Vagina (tissue), 2 donors: ENCODE results near the gene PTGS1. TPM values are rescaled to one million over a fixed set of nuclear protein-coding genes. Genes with fewer than 3 reads are reported as not detected.

Experiments used
- DNase-seq, 2 donors: peaks; one replicate each; pipeline ENCODE4 v3.0.0-alpha.2; 2017; ENCODE audit errors: extremely low spot score in 2 of 2
- H3K27ac ChIP-seq: fragments of 200-600 bp; sonication (generic); one replicate; pipeline ENCODE4 v1.5.1; 2019
- H3K27me3 ChIP-seq: fragments of 200-600 bp; sonication (generic); one replicate; pipeline ENCODE4 v1.5.1; 2019
- H3K36me3 ChIP-seq, 2 donors: fragments of 200-600 bp; sonication (generic); one replicate each; pipeline ENCODE4 v1.5.1; 2017 to 2019
- H3K4me1 ChIP-seq: fragments of 200-600 bp; sonication (generic); one replicate; pipeline ENCODE4 v1.5.1; 2019
- H3K4me3 ChIP-seq, 2 donors: fragments of 200-600 bp; sonication (generic); 1 replicate in 1 of 2; 2 replicates in 1 of 2; pipeline ENCODE4 v1.5.1; 2016 to 2019
- H3K9me3 ChIP-seq: fragments of 200-600 bp; sonication (generic); one replicate; pipeline ENCODE4 v1.5.1; 2019
- CTCF ChIP-seq, 3 experiments: fragments of 450-650 bp in 2 of 3; fragments of 200-600 bp in 1 of 3; sonication (generic) in 1 of 3; IDR thresholded peaks; one replicate each; pipeline ENCODE4 v1.5.1; 2017 to 2019; ENCODE audit warnings: antibody characterized with exemption in 3 of 3, mild to moderate bottlenecking in 2 of 3, moderate library complexity in 2 of 3
- POLR2A ChIP-seq, 2 donors: fragments of 450-650 bp; IDR thresholded peaks; one replicate each; pipeline ENCODE4 v1.6.1; 2017; ENCODE audit warnings: antibody characterized with exemption in 2 of 2, mild to moderate bottlenecking in 2 of 2, moderate library complexity in 2 of 2
- POLR2AphosphoS5 ChIP-seq, 2 donors: sonication (generic); formaldehyde crosslinking; IDR thresholded peaks; one replicate each; pipeline ENCODE4 v1.9.0; 2017; ENCODE audit warnings: antibody characterized with exemption in 2 of 2, mild to moderate bottlenecking in 2 of 2, low read depth in 1 of 2; ENCODE audit not compliant: insufficient read depth in 1 of 2
- intact Hi-C: fragments of 100-400 bp; cut with DNase I; formaldehyde crosslinking; loops from one replicate; pipeline ENCODE4 v1.15.1; 2023
- total RNA-seq: library from RNA; depleted of rRNA; stranded (reverse); fragments of >200 nt; gene quantifications from one replicate; pipeline ENCODE4 v1.2.3, GENCODE V29; 2016

PTGS1 gene
- total RNA-seq, 1 donor from 2014 or later = 12.0 TPM

- Histone ChIP-seq H3K27ac (no peak overlapping the region), H3K27me3 (no peaks in the 10 kb centered on the region), H3K9me3 (no peaks in the 10 kb centered on the region), H3K4me3 (no peak overlapping the region), H3K36me3 (no peaks in the 10 kb centered on the region), H3K4me1 (no peaks in the 10 kb centered on the region)
- TF ChIP-seq POLR2A (IDR thresholded peaks at IDR 0.05) (no peak), POLR2AphosphoS5 (IDR thresholded peaks at IDR 0.05; ENCODE audit: insufficient read depth in 1 of 2, low read depth in 1 of 2) (no peak), CTCF (IDR thresholded peaks at IDR 0.05) (no peak)
- no peak for DNase-seq
- intact Hi-C loops = no loop called here
Observed at GRCh38 chr9:122336189-122336588, 34.6 kb upstream of the PTGS1 start.

GRCh38 chr9:122336866-122337555, 33.8 kb upstream of the PTGS1 start:
- Histone ChIP-seq H3K36me3 (no peaks in the 10 kb centered on the region), H3K9me3 (no peaks in the 10 kb centered on the region), H3K27me3 (no peaks in the 10 kb centered on the region), H3K27ac (no peak overlapping the region), H3K4me3 (no peak overlapping the region), H3K4me1 (no peaks in the 10 kb centered on the region)
- DNase-seq = no peak
- intact Hi-C loops = no loop called here
- TF ChIP-seq CTCF (IDR thresholded peaks at IDR 0.05) (no peak), POLR2AphosphoS5 (IDR thresholded peaks at IDR 0.05; ENCODE audit: insufficient read depth in 1 of 2, low read depth in 1 of 2) (no peak), POLR2A (IDR thresholded peaks at IDR 0.05) (no peak)

- Histone ChIP-seq H3K9me3 (no peaks in the 10 kb centered on the region), H3K4me3 (no peak overlapping the region), H3K27ac (no peak overlapping the region), H3K27me3 (no peaks in the 10 kb centered on the region), H3K4me1 (no peaks in the 10 kb centered on the region), H3K36me3 (no peaks in the 10 kb centered on the region)
- DNase-seq = no peak
- TF ChIP-seq POLR2A (IDR thresholded peaks at IDR 0.05) (no peak), CTCF (IDR thresholded peaks at IDR 0.05) (no peak), POLR2AphosphoS5 (IDR thresholded peaks at IDR 0.05; ENCODE audit: insufficient read depth in 1 of 2, low read depth in 1 of 2) (no peak)
- intact Hi-C loops = no loop called here
Observed at GRCh38 chr9:122337556-122337929, 33.3 kb upstream of the PTGS1 start.

- no peak overlapping the region for H3K27ac ChIP-seq
- H3K9me3 ChIP-seq = no peaks in the 10 kb centered on the region
- no peaks in the 10 kb centered on the region for H3K27me3 ChIP-seq
- H3K4me1 ChIP-seq = no peaks in the 10 kb centered on the region
- H3K4me3 ChIP-seq = no peak overlapping the region
- H3K36me3 ChIP-seq = no peaks in the 10 kb centered on the region
- no peak for DNase-seq
- TF ChIP-seq POLR2A (IDR thresholded peaks at IDR 0.05) = no peak
- TF ChIP-seq POLR2AphosphoS5 (IDR thresholded peaks at IDR 0.05; ENCODE audit: insufficient read depth in 1 of 2, low read depth in 1 of 2) = no peak
- TF ChIP-seq CTCF (IDR thresholded peaks at IDR 0.05) = no peak
- intact Hi-C loops = no loop called here
Observed at GRCh38 chr9:122338536-122338935, 32.3 kb upstream of the PTGS1 start.

DNA sequence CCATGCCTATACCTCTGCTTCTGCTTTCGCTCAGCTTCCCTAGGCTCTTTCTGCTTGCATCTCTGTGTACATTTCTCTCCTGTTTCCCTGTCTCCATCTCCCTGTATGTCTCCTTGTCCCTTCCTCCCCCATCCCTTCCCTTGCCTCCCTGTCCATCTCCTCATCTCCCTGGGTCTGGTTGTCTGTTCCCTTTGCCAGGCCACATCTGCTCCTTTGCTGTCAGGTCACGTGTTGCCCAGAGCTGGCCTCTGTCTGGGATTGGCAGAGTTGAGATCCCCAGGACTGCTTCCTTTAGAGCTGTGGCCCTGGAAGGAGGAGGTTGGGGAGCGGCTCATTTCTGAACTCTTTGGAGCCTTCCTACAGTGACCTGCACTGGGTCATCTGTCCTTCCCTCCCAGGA, 31.8 kb upstream of the PTGS1 start:
- Histone ChIP-seq H3K27ac (no peak overlapping the region), H3K4me1 (no peaks in the 10 kb centered on the region), H3K9me3 (no peaks in the 10 kb centered on the region), H3K4me3 (no peak overlapping the region), H3K36me3 (no peaks in the 10 kb centered on the region), H3K27me3 (no peaks in the 10 kb centered on the region)
- intact Hi-C loops = no loop called here
- DNase-seq = no peak
- TF ChIP-seq POLR2AphosphoS5 (IDR thresholded peaks at IDR 0.05; ENCODE audit: insufficient read depth in 1 of 2, low read depth in 1 of 2) (no peak), POLR2A (IDR thresholded peaks at IDR 0.05) (no peak), CTCF (IDR thresholded peaks at IDR 0.05) (no peak)
